GM18508 (cell line): ENCODE results near the gene EFCAB3.
"Not testable (repeated sequence)": the region's sequence is repeated elsewhere in the genome, so short reads cannot be mapped to it uniquely, and the experiment has no call there.

Experiments
- ATAC-seq: cut with Tn5 transposase; IDR thresholded peaks from one replicate; pipeline ENCODE4 v1.9.1; 2021; ENCODE audit warnings: moderate number of reproducible peaks; ENCODE audit not compliant: insufficient read depth, unreplicated experiment

The EFCAB3 gene

DNA sequence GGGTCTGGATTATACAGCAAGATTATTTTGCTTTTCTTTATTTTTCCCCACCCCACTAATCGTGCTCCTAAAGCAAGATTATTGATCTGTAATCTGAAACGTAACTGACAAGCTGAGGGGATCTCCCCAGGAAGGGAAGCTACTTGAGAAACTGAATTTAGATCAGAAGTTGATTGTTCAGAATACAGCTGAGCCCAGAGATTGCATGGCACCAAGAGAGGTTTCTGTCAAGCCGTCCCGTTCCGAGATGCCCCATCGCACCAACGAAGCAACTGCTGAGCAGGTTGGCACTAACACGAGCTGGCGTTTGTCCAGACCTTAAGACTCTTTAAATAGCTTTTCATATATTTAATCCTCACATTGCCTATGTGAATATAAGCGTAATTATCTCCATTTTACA, 78.1 kb downstream of the EFCAB3 start:
- not testable (repeated sequence) for ATAC-seq

DNA sequence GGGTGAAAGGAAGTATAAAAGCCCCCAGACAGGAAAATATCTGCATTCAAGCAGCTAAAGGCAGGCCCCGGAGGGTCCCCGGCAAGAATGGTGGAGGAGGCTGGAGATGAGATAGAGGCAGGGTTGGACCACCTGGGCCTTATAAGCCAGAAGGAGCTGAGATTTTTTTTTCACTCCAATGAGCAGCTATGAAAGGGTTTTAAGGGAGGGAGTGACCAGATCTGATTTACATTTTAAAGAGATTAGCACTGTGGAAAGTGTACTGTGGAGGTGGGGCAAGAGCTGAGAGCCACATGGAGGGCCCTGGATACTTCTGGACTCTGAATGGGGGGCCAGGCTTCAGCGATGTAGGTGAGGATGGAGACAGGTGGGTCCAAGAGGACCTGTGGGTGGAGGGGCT, 84.1 kb downstream of the EFCAB3 start:
- not testable (repeated sequence) for ATAC-seq

DNA sequence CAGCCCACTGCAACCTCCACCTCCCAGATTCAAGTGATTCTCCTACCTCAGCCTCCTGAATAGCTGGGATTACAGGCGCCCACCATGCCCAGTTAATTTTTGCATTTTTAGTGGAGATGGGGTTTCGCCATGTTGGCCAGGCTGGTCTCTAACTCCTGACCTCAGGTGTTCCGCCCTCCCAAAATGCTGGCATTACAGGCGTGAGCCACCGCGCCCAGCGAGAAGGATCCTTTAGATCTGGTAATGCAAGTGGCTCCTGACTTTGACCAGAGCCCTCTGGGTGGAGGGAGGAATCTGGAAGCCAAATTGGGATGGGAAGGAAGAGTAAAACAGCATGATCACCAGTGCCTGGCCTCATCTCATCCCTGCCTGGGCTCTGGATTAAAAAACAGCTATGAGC, 84.9 kb downstream of the EFCAB3 start:
- not testable (repeated sequence) for ATAC-seq
